Stimulated activated CD4-positive, alpha-beta T cell treated with anti-CD3 and anti-CD28 coated beads, Interleukin-4, amount 100 ng/mL, for 4 hours (primary cell): Measurements from ENCODE around the gene ZNF521.
"Not testable (repeated sequence)": the region's sequence is repeated elsewhere in the genome, so short reads cannot be mapped to it uniquely, and the experiment has no call there.

Experiments
- DNase-seq, 2 experiments: peaks; one replicate each; pipeline ENCODE4 v3.0.0-alpha.2; 2020

Gene ZNF521

GRCh38 chr18:25062720-25063119 is 289.2 kb downstream of the ZNF521 start:
- no peak for DNase-seq

DNA sequence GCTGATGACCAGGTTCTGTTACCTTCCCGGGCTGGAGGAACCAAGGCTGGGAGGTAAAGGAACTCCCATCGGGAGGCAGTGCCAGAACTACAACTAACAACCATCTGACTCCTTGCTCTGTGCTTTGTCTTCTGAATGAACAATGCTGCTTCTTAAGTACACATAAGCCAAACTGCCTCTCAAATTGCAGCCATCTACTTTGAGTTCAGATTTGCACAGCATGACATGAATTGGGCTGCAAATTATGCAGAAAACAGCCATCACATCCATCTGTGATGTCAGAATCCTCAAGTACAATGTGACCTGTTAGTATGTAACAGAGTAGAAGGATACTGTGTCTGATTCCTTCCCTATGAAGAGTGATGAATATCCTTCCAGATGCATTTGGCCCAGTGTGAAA is 290.6 kb downstream of the ZNF521 start:
- no peak for DNase-seq

GRCh38 chr18:25058521-25058920 is 293.4 kb downstream of the ZNF521 start:
- no peak for DNase-seq

DNA sequence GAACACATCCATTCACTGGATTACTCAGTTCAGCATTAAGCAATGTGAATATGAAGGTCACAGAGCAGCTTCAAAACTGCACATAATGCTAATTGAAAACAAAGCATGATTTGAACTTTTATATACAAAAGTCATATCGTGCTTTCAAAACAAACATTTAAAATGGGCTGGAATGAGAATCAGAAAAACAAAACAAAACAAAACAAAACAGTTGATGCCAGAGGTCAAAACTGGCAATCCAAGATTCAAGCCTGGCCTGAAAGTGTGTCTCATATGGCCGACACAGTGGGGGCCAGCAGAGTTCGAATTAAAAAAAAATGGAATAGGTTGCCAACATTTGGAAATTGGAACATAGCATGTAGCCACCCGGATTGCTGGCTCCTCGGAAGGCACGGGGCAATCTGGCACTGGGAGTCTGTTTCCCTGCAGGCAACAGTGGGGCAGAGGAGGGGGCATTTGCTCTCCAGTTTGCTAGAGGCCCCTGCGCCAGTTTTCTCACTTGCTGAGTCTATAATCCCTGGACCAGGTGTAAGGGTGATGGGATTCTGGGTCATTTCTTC is 294.4 kb downstream of the ZNF521 start:
- no peak for DNase-seq

- no peak for DNase-seq
These were observed 295.5 kb downstream of the ZNF521 start for GRCh38 chr18:25056429-25056828.

GRCh38 chr18:25055076-25055475 is 296.9 kb downstream of the ZNF521 start:
- no peak for DNase-seq

GRCh38 chr18:25053466-25053865 is 298.5 kb downstream of the ZNF521 start:
- no peak for DNase-seq

- no peak for DNase-seq
These were observed 299.4 kb downstream of the ZNF521 start for GRCh38 chr18:25052511-25052921.

DNA sequence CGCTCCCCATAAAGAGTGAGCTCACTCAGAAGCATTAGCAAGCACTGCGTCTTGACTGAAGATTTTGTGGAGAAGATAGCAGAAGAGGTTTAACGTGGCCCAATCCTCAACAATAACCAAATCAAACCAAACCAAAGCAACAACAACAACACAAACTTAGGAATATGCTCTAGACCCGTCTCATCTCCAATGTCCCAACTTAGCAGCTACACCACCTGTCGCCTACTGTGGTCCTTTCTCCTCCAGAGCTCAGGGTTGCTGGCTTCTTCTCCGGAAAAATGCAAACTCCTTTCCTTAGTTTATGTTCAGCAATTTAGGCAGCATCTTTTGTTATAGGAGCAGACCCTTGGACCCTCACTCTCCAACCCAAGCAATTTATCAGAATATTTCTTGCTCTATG is 301.4 kb downstream of the ZNF521 start:
- no peak for DNase-seq

GRCh38 chr18:25047983-25048382 is 304.0 kb downstream of the ZNF521 start:
- no peak for DNase-seq

DNA sequence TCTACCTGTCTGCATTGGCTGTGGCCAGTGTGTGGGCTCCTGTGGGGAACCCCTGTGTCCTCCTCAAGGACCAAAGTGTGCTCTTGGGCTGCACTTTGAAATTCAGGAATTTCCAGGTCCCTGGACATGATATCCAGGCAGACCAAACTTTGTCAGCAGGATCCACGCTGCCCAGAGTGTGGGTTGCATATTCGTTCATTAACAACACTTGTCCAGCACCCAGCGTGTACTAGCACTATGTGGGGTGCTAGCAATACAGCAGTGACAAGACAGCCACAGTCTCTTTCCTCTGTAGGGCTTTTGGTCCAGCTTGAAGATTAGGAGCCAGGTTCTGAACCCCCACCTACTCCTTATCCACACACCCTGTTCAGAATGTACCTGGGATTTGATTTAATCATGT is 304.5 kb downstream of the ZNF521 start:
- DNase-seq: no peak

DNA sequence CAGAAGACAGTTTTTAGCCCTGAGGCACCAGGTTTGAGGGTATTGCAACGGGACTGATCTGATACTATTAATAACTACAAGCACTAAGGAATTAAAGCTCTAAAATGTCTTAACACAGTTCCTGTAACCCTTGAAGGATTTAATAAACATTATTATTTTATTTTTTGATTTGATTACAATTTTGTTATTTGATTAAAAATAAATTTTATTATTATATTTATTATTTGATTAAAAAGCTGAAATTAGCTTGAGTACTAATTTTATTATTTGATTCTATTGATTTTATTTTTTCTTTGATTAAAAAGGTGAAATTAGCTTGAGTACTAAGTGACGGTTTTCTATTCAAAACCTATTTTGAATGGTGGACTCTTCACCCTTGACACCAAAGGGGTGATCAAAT is 307.3 kb downstream of the ZNF521 start:
- no peak for DNase-seq

DNA sequence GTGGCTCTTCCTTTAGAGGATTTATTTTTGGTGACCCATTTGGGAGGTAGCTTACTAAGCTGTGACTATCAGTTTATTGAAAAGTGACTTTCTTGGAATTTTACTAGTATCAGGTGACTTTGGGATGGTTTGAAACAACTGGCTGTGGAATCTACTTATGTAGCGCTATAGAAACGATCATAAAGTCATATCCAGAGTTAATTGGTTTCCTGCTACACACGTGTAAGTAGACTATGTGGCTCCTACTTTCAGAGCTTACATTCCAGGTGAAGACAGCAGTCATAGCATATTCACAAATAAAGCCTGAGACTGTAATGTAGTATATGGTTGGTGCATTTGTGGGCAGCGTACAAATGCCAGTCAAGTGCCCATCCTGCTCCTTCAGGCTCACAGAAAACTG is 308.9 kb downstream of the ZNF521 start:
- no peak for DNase-seq

DNA sequence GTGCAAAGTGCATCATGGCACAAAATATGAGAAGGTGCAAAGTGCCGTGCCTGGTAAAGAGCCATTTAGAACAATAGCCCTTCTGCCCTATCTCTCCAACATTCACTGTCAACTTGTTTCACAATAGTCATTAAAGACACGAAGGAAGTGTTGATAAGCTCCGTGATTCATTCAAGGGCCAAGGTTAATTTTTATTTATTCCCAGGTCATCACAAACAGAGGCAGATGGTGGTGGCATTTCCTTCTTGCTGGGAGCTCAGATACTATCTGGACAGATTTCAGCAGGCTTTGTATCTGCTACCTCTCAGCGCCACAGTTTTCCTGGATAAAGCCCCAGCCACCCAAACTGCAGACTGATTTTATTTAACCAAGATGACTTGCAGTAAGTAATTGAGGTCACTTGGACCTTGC is 309.3 kb downstream of the ZNF521 start:
- DNase-seq: no peak

- DNase-seq: no peak
These were observed 312.2 kb downstream of the ZNF521 start for GRCh38 chr18:25039781-25040180.

DNA sequence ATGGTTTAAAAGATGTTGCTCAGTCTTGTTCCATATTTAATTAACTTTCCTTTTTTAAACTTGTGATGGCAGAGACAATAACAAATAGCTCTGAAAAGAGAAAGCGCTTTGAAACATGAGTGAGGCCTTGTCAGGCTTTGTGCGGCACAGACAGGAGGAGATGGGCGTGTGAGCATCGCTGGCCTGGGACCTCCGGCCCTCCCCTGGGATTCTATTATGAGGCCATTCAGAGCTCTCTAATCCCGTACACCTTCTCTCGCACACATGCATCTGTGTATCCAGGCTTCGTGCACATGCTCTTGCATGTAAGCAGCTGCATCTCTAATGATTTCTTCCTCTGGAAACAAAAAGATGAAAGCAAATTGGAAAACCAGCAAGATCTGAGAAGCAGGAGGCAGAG is 313.7 kb downstream of the ZNF521 start:
- no peak for DNase-seq

GRCh38 chr18:25033747-25034471 is 318.1 kb downstream of the ZNF521 start:
- no peak for DNase-seq

DNA sequence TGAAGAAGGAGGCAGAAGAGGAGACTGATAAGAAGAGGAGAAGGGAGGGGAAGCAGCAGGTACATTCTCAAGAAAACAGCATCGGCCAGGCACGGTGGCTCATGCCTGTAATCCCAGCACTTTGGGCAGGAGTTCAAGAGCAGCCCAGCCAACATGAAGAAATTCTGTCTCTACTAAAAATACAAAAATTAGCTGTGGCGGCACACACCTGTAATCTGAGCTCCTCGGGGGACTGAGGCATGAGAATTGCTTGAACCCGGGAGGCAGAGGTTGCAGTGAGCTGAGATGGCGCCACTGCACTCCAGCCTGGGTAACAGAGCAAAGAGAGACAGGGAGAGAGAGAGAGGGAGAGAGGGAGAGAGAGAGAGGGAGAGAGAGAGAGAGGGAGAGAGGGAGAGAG is 318.8 kb downstream of the ZNF521 start:
- DNase-seq: not testable (repeated sequence)

DNA sequence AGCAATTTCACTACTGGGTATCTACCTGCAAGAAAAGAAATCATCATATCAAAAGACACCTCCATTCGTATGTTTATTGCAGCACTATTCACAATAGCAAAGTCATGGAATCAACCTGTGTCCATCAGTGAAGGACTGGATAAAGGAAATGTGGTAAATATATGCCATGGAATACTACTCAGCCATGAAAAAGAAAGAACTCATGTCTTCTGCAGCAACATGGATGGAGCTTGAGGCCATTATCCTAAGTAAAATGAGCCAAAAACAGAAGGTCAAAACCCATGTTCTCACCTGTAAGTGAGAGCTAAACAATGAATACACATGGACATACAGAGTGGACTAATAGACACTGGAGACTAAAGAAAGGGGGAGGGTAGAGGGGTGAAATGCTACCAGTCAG is 322.2 kb downstream of the ZNF521 start:
- DNase-seq: no peak

DNA sequence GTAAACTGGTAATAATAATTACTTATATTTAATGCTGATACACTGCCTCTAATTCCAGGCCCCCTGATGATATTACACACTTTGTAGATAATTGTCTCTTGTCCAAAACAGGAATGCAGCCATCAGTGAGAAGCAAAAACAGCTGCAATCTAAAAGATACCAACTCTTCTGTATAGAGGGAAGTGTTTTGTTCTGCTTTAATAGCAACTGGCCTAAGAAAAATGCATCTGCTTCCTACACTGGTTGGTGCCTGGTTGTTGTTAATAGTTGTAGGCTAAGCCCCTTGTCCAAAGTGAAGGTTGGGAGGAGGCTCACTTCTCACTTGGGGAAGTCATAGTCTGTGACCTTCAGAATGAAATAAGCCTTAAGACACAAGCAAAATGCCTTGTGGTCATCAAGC is 332.0 kb downstream of the ZNF521 start:
- no peak for DNase-seq

- DNase-seq: no peak
These were observed 332.7 kb downstream of the ZNF521 start for GRCh38 chr18:25019086-25019860.

GRCh38 chr18:25016666-25017065 is 335.3 kb downstream of the ZNF521 start:
- no peak for DNase-seq

DNA sequence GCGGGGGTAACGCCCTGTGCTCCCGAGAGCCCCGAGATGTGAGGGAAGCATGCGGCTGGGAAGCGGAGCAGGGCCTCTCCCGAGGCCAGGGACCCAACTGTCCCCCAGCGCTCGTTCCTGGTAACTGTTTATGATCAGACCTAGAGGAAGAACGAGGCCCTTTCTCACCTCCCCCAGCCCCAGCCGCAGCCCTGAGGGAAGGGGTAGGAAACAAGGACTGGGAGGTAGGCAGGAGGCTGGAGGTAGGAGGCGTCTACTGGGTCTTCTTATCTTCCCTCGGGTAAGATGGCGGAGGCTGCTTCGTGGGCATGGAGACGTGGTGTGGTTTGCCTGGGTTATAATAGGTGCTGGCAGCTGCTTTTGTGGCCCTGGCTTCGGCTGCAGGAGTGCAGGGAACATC is 335.8 kb downstream of the ZNF521 start:
- DNase-seq: no peak
